Measurements from ENCODE around the gene TOMM34. TPM values are rescaled to one million over a fixed set of nuclear protein-coding genes. Genes with fewer than 3 reads are reported as not detected.

Gene TOMM34
- total and polyA plus RNA-seq, 4 donors, result 4.4 to 12.1 (median 7.8) TPM

DNA sequence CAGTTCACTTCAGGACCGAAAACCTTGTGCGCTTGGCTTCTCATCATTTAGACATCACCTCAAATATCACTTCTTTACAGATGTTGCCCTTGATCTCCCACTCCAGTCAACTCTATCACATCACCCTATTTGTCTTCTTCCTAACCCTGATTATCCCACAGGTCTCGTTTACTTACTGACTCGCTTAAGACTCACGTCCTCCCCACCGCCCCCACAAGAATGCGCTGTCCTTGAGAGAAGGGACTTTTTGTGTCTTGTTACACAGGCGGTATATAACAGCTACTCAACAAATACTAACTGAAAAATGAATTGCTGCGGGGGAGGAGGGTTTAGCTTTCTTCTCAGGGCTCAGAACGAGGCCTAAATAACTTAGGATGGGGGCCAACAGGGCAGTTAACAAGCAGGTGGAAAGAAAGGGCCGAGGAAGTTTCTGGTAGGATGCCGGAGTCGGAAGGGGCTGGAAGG is 527 bp downstream of the TOMM34 start:
- H3K36me3 ChIP-seq (ENCODE audit: control insufficient read depth in 4 of 4, insufficient read depth in 3 of 4, low read depth in 1 of 4, low read length in 3 of 4), result peaks cover 0 to 17% (median 11%) of the 10 kb centered on the region in 4 donors
- peak overlapping the region in 1 of 2 donors; percentile 35 for H3K9ac ChIP-seq (ENCODE audit: low read depth in 1 of 2, low read length in 2 of 2)
- no peak for DNase-seq (ENCODE audit: low spot score)
- H3K27me3 ChIP-seq (ENCODE audit: control insufficient read depth in 4 of 4, insufficient read depth in 4 of 4, low read length in 3 of 4), result no peaks in the 10 kb centered on the region
- 12% methylated on average over 13 of the region's 13 CpGs for WGBS
- peaks cover 0 to 15% (median 12%) of the 10 kb centered on the region in 4 donors for H3K4me1 ChIP-seq (ENCODE audit: control insufficient read depth in 4 of 4, insufficient read depth in 4 of 4, low read length in 3 of 4)
- H3K27ac ChIP-seq (ENCODE audit: low read depth in 1 of 2, low read length in 2 of 2), result peak overlapping the region in 1 of 2 donors; percentile 29
- H3K9me3 ChIP-seq (ENCODE audit: control insufficient read depth in 4 of 4, low read length in 3 of 4), result no peaks in the 10 kb centered on the region
- no peak for TF ChIP-seq MAX (IDR thresholded peaks at IDR 0.05)
- no peak for TF ChIP-seq EGR1 (IDR thresholded peaks at IDR 0.05; ENCODE audit: low read depth in 2 of 2)
- TF ChIP-seq HNF4A (conservative IDR thresholded peaks at IDR 0.05), result no peak
- H3K4me3 ChIP-seq (ENCODE audit: low read depth in 1 of 3, low read length in 3 of 3), result peak overlapping the region; percentile 68 to 89 (median 73)

GRCh38 chr20:44959082-44959637 is 1.0 kb downstream of the TOMM34 start:
- peak overlapping the region in 1 of 2 donors; percentile 29 for H3K27ac ChIP-seq (ENCODE audit: low read depth in 1 of 2, low read length in 2 of 2)
- no peak for TF ChIP-seq HNF4G (IDR thresholded peaks at IDR 0.05)
- TF ChIP-seq FOXA2 (IDR thresholded peaks at IDR 0.05), result no peak
- no peak for TF ChIP-seq YY1 (IDR thresholded peaks at IDR 0.05)
- no peak for TF ChIP-seq RAD21 (IDR thresholded peaks at IDR 0.05)
- no peak for TF ChIP-seq FOXA1 (IDR thresholded peaks at IDR 0.05)
- TF ChIP-seq TAF1 (conservative IDR thresholded peaks at IDR 0.05), result no peak
- TF ChIP-seq, protein P1, sequence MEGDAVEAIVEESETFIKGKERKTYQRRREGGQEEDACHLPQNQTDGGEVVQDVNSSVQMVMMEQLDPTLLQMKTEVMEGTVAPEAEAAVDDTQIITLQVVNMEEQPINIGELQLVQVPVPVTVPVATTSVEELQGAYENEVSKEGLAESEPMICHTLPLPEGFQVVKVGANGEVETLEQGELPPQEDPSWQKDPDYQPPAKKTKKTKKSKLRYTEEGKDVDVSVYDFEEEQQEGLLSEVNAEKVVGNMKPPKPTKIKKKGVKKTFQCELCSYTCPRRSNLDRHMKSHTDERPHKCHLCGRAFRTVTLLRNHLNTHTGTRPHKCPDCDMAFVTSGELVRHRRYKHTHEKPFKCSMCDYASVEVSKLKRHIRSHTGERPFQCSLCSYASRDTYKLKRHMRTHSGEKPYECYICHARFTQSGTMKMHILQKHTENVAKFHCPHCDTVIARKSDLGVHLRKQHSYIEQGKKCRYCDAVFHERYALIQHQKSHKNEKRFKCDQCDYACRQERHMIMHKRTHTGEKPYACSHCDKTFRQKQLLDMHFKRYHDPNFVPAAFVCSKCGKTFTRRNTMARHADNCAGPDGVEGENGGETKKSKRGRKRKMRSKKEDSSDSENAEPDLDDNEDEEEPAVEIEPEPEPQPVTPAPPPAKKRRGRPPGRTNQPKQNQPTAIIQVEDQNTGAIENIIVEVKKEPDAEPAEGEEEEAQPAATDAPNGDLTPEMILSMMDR (IDR thresholded peaks at IDR 0.05; ENCODE audit: low read depth, low read length, missing input control), result no peak
- TF ChIP-seq GABPA (IDR thresholded peaks at IDR 0.05 in 1 of 2, conservative IDR thresholded peaks at IDR 0.05 in 1 of 2), result no peak
- no peaks in the 10 kb centered on the region for H3K9me3 ChIP-seq (ENCODE audit: control insufficient read depth in 4 of 4, low read length in 3 of 4)
- peak overlapping the region in 1 of 2 donors; percentile 35 for H3K9ac ChIP-seq (ENCODE audit: low read depth in 1 of 2, low read length in 2 of 2)
- H3K4me3 ChIP-seq (ENCODE audit: low read depth in 1 of 3, low read length in 3 of 3), result peak overlapping the region; percentile 68 to 89 (median 73)
- H3K4me1 ChIP-seq (ENCODE audit: control insufficient read depth in 4 of 4, insufficient read depth in 4 of 4, low read length in 3 of 4), result peaks cover 0 to 15% (median 12%) of the 10 kb centered on the region in 4 donors
- 63% methylated on average over 8 of the region's 8 CpGs for WGBS
- no peak for DNase-seq (ENCODE audit: low spot score)
- peaks cover 0 to 21% (median 12%) of the 10 kb centered on the region in 4 donors for H3K36me3 ChIP-seq (ENCODE audit: control insufficient read depth in 4 of 4, insufficient read depth in 3 of 4, low read depth in 1 of 4, low read length in 3 of 4)
- no peaks in the 10 kb centered on the region for H3K27me3 ChIP-seq (ENCODE audit: control insufficient read depth in 4 of 4, insufficient read depth in 4 of 4, low read length in 3 of 4)

DNA sequence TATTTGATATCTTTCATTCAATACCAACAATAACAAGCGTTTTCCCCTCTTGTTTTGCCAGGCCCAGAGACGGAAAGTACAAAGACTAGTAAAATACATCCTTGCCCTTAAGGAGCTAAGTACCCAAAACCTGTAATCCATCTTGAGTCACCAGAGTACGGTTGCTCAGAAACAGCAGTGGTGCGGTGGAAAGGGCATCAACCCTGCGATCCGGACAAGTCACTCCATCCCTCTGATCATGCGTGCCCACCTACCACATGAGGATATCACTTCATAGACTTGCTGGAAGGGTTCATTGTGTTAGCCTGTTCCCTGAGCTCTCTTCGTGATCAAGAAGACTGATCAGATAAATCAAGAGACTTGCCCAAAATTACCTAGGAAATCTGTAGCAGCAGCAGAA is 1.9 kb downstream of the TOMM34 start:
- Histone ChIP-seq H3K36me3 (ENCODE audit: control insufficient read depth in 4 of 4, insufficient read depth in 3 of 4, low read depth in 1 of 4, low read length in 3 of 4) (peaks cover 0 to 25% (median 17%) of the 10 kb centered on the region in 4 donors), H3K9me3 (ENCODE audit: control insufficient read depth in 4 of 4, low read length in 3 of 4) (no peaks in the 10 kb centered on the region), H3K4me3 (ENCODE audit: low read depth in 1 of 3, low read length in 3 of 3) (no peak overlapping the region), H3K9ac (ENCODE audit: low read depth in 1 of 2, low read length in 2 of 2) (no peak overlapping the region), H3K27ac (ENCODE audit: low read depth in 1 of 2, low read length in 2 of 2) (no peak overlapping the region), H3K4me1 (ENCODE audit: control insufficient read depth in 4 of 4, insufficient read depth in 4 of 4, low read length in 3 of 4) (peaks cover 0 to 15% (median 12%) of the 10 kb centered on the region in 4 donors), H3K27me3 (ENCODE audit: control insufficient read depth in 4 of 4, insufficient read depth in 4 of 4, low read length in 3 of 4) (no peaks in the 10 kb centered on the region)
- DNase-seq (ENCODE audit: low spot score), result no peak
- no peak for TF ChIP-seq YY1 (IDR thresholded peaks at IDR 0.05)
- no peak for TF ChIP-seq EGR1 (IDR thresholded peaks at IDR 0.05; ENCODE audit: low read depth in 2 of 2)
- TF ChIP-seq, protein P1 (IDR thresholded peaks at IDR 0.05; ENCODE audit: low read depth, low read length, missing input control), result no peak
- TF ChIP-seq FOXA2 (IDR thresholded peaks at IDR 0.05), result no peak
- TF ChIP-seq GABPA (IDR thresholded peaks at IDR 0.05 in 1 of 2, conservative IDR thresholded peaks at IDR 0.05 in 1 of 2), result no peak
- no peak for TF ChIP-seq JUND (IDR thresholded peaks at IDR 0.05)
- TF ChIP-seq ATF3 (IDR thresholded peaks at IDR 0.05), result no peak
- no peak for TF ChIP-seq NR2F2 (IDR thresholded peaks at IDR 0.05)
- no peak for TF ChIP-seq SP1 (IDR thresholded peaks at IDR 0.05)
- no peak for TF ChIP-seq TAF1 (conservative IDR thresholded peaks at IDR 0.05)
- no peak for TF ChIP-seq REST (IDR thresholded peaks at IDR 0.05)
- WGBS, result 97% methylated on average over 8 of the region's 8 CpGs
